Heart right ventricle (tissue), 16 donors: ENCODE results near the gene MYO6. TPM values are rescaled to one million over a fixed set of nuclear protein-coding genes. Genes with fewer than 3 reads are reported as not detected.

ENCODE experiments used
- ATAC-seq, 8 donors: fragments of 200-7000 bp; cut with Tn5 transposase; one replicate each; pipeline ENCODE4 v1.9.1; 2020; ENCODE audit warnings: mild to moderate bottlenecking in 8 of 8, moderate library complexity in 8 of 8, moderate number of reproducible peaks in 1 of 8
- DNase-seq, 2 donors: peaks; one replicate each; pipeline ENCODE4 v3.0.0-alpha.2; 2020
- H3K27ac ChIP-seq, 10 donors: fragments of 200-600 bp; sonication (generic) in 2 of 10; one replicate each; pipeline versions ENCODE4 v1.5.0 to v1.8.0; 2020 to 2022; ENCODE audit warnings: mild to moderate bottlenecking in 3 of 10
- H3K27me3 ChIP-seq, 7 donors: fragments of 200-600 bp; one replicate each; pipeline ENCODE4 v1.8.0; 2021 to 2022; ENCODE audit warnings: mild to moderate bottlenecking in 2 of 7
- H3K36me3 ChIP-seq, 9 donors: fragments of 200-600 bp; sonication (generic) in 1 of 9; one replicate each; pipeline versions ENCODE4 v1.5.0 to v1.8.0; 2020 to 2022; ENCODE audit warnings: mild to moderate bottlenecking in 2 of 9
- H3K4me1 ChIP-seq, 9 donors: fragments of 200-600 bp; sonication (generic) in 1 of 9; one replicate each; pipeline versions ENCODE4 v1.5.0 to v1.8.0; 2020 to 2022; ENCODE audit warnings: mild to moderate bottlenecking in 4 of 9
- H3K4me3 ChIP-seq, 10 donors: fragments of 200-600 bp; sonication (generic) in 2 of 10; one replicate each; pipeline versions ENCODE4 v1.5.0 to v1.8.0; 2020 to 2022; ENCODE audit warnings: mild to moderate bottlenecking in 7 of 10, moderate library complexity in 2 of 10
- H3K9me3 ChIP-seq, 11 donors: fragments of 200-600 bp in 10 of 11; sonication (generic) in 2 of 11; one replicate each; pipeline versions ENCODE4 v1.5.0 to v1.8.0; 2013 to 2022; ENCODE audit warnings: mild to moderate bottlenecking in 2 of 11, control low read depth in 1 of 11, moderate library complexity in 1 of 11
- WGBS, 2 donors: extraction: QIAGEN DNeasy Blood & Tissue Kit; methylation state at CpG; one replicate each; pipeline ENCODE4 v1.1.7; 2013; ENCODE audit warnings: inconsistent platforms in 1 of 2; 5-methylcytosine and 5-hydroxymethylcytosine counted together
- intact Hi-C, 10 donors: fragments of 100-400 bp; cut with DNase I; formaldehyde crosslinking; loops; one replicate each; pipeline versions ENCODE4 v1.11.1 to v1.14.2; 2022
- polyA plus RNA-seq, 2 donors: library from polyadenylated mRNA; stranded (reverse); fragments of 200-250 nt; gene quantifications; one replicate each; pipeline ENCODE4 v1.2.3, GENCODE V29; 2013
- total RNA-seq, 10 donors: library from RNA; stranded (reverse); fragmentation: NEBNext Ultra II Directional in 3 of 10; extraction: Animal tissue kit (Norgen Biotek cat#: 25700) in 3 of 10; gene quantifications; one replicate each; pipeline versions ENCODE4 v1.2.1 to v1.2.4, GENCODE V29; 2021 to 2023
- TF ChIP-seq, protein P1 (sequence below), 9 donors: fragments of 200-600 bp; sonication (generic) in 2 of 9; IDR thresholded peaks; one replicate each; pipeline versions ENCODE4 v1.5.0 to v1.8.0; 2021 to 2022; ENCODE audit warnings: antibody characterized with exemption in 9 of 9, mild to moderate bottlenecking in 5 of 9, moderate library complexity in 1 of 9
- donor health status: Arrhythmogenic right ventricular cardiomyopathy.
- donor health status: ischemic (EF 13 %, LVEDD 7.1; RV severe dilation, severe dysfunction).
- donor health status: healthy with polysubstance abuse.
- donor health status: DM: no; HTN: yes; CAD: no.
- donor health status: DM: no; HTN: no; CAD: no.
- donor health status: ischemic (EF 25% LVEDD 6.9; RV normal size, moderate dysfunction).
- donor health status: ischemic (EF 25% LVEDD 5.7; RV mildly dilated, moderate dysfunction).
- donor health status: healthy.
- donor health status: DM: yes; HTN: yes; CAD: no.
- donor health status: Ischemic cardiomyopathy.
- donor health status: ischemic (EF 35%, LVEDD 5.7; RV mildly dilated, moderate dysfunction).
- donor health status: nonischemic (EF 11% LVEDD 7.7; RV severe dilation, severe dysfunction).
- donor health status: DM: yes; HTN: yes; CAD: no.
- donor health status: PGD.
- donor health status: ischemic (EF 29% LVEDD 5.4; RV normal size, mild dysfunction).
- donor health status: nonischemic (EF 23%, LVEDD 6.1; RV moderate dilation, normal function).

The MYO6 gene
- total and polyA plus RNA-seq, 12 donors: 2.4 to 9.7 (median 5.1) TPM

DNA sequence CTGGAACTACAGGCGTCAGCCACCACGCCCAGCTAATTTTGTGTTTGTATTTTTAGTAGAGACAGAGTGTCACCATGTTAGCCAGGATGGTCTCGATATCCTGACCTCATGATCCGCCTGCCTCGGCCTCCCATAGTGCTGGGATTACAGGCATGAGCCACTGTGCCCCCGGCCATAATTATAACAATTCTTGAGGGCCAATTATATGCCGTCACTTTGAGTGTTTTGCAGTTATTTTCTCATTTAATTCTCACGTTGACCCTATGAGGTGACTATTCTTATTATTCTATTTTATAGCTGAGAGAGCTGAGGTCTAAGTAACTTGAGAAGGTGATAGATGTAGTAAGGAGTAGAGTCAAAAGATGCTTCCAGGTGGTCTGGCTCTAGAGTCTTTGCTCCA, 13.0 kb downstream of the MYO6 start:
- intact Hi-C loops: no loop called here
- DNase-seq: no peak
- ATAC-seq: no peak
- Histone ChIP-seq H3K27me3 (no peaks in the 10 kb centered on the region), H3K36me3 (peaks cover 0 to 4% (median 0%) of the 10 kb centered on the region in 9 donors), H3K27ac (no peak overlapping the region), H3K9me3 (no peaks in the 10 kb centered on the region), H3K4me3 (no peak overlapping the region), H3K4me1 (peaks cover 0 to 24% (median 4%) of the 10 kb centered on the region in 9 donors)
- 97% methylated on average over 8 of the region's 8 CpGs for WGBS, 2 donors
- TF ChIP-seq, protein P1, sequence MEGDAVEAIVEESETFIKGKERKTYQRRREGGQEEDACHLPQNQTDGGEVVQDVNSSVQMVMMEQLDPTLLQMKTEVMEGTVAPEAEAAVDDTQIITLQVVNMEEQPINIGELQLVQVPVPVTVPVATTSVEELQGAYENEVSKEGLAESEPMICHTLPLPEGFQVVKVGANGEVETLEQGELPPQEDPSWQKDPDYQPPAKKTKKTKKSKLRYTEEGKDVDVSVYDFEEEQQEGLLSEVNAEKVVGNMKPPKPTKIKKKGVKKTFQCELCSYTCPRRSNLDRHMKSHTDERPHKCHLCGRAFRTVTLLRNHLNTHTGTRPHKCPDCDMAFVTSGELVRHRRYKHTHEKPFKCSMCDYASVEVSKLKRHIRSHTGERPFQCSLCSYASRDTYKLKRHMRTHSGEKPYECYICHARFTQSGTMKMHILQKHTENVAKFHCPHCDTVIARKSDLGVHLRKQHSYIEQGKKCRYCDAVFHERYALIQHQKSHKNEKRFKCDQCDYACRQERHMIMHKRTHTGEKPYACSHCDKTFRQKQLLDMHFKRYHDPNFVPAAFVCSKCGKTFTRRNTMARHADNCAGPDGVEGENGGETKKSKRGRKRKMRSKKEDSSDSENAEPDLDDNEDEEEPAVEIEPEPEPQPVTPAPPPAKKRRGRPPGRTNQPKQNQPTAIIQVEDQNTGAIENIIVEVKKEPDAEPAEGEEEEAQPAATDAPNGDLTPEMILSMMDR (IDR thresholded peaks at IDR 0.05): no peak

DNA sequence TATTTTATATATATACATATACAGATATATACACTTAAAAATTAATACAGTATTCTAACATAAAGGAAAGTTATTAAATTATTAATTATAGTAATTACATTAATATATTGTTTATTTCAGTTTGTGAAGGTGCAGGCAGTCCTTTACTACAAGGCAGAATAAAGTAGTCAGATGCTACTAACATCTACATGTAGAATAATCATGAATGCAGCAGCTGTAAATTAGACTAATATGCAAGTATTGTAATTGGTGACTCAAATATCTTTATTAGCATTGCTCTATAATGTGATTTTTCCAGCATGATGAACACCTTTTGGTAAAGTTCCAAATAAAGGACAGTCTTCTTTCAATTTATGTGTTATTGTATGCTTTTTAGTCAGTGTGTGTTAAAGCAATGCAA, 17.3 kb downstream of the MYO6 start:
- intact Hi-C loops: no loop called here
- H3K27ac ChIP-seq: no peak overlapping the region
- TF ChIP-seq, protein P1 (IDR thresholded peaks at IDR 0.05): no peak

DNA sequence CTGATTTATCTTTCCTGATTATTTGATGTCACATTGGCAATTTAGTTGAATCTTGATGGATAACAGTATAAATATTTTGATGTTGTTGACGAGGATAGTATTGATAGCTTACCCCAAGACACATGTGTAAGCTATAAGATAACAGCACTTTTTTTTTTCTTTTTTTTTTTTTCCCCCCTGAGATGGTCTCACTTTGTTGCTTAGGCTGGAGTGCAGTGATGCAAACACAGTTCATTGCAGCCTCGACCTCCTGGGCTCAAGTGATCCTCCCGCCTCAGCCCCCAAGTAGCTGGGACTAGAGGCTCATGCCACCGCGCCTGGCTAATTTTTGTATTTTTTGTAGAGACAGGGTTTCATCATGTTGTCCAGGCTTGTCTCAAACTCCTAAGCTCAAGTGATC, 21.8 kb downstream of the MYO6 start:
- intact Hi-C loops: no loop called here
- no peak overlapping the region for H3K4me3 ChIP-seq
- H3K36me3 ChIP-seq: no peaks in the 10 kb centered on the region
- TF ChIP-seq, protein P1 (IDR thresholded peaks at IDR 0.05): no peak
- WGBS, 2 donors: 93 to 94% methylated on average over 5 of the region's 5 CpGs
- peaks cover 0 to 11% (median 6%) of the 10 kb centered on the region in 9 donors for H3K4me1 ChIP-seq
- no peak overlapping the region for H3K27ac ChIP-seq
- ATAC-seq (no peak), DNase-seq (no peak)
- no peaks in the 10 kb centered on the region for H3K27me3 ChIP-seq
- no peaks in the 10 kb centered on the region for H3K9me3 ChIP-seq

More for the DNA sequence above, 17.3 kb downstream of the MYO6 start:
- peaks cover 0 to under 1% (median 0%) of the 10 kb centered on the region in 9 donors for H3K4me1 ChIP-seq
- H3K4me3 ChIP-seq: no peak overlapping the region
- H3K9me3 ChIP-seq: no peaks in the 10 kb centered on the region
- DNase-seq: no peak
- H3K36me3 ChIP-seq: peaks cover 0 to 4% (median 0%) of the 10 kb centered on the region in 9 donors
- H3K27me3 ChIP-seq: no peaks in the 10 kb centered on the region
- ATAC-seq: no peak

DNA sequence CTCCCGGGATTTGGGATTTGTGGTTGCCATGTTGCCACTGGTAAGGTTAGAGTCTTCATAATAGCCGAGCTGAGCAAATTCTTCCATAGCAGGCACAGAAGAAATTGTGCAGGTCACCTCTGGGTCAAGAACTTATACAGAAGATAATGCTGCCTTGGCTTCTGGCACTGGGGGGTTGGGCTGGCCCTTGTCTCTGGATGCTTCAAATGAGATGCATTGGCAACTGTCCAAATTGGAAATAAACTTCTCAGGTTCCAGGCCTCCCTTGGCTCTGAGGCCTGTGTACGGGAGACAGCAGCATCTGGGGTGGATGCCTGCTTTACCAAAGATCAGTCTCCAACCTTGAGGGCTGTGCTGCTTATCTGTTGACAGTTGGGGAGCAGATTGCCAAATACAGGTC, 26.2 kb downstream of the MYO6 start:
- no peaks in the 10 kb centered on the region for H3K9me3 ChIP-seq
- H3K27ac ChIP-seq: no peak overlapping the region
- ATAC-seq (peak in 6 of 8 donors; percentile 35 to 73 (median 58)), DNase-seq (peak in 1 of 2 donors; percentile 4)
- no peak overlapping the region for H3K4me3 ChIP-seq
- intact Hi-C loops: no loop called here
- H3K27me3 ChIP-seq: no peaks in the 10 kb centered on the region
- peaks cover 0 to 20% (median 6%) of the 10 kb centered on the region in 9 donors for H3K4me1 ChIP-seq
- H3K36me3 ChIP-seq: peaks cover 0 to 7% (median 0%) of the 10 kb centered on the region in 9 donors
- 57 to 66% methylated on average over 3 of the region's 3 CpGs for WGBS, 2 donors
- TF ChIP-seq, protein P1 (IDR thresholded peaks at IDR 0.05): no peak
